Stimulated activated CD8-positive, alpha-beta memory T cell treated with anti-CD3 and anti-CD28 coated beads, Interleukin-4, amount 100 ng/mL, for 4 hours (primary cell): ENCODE data around the gene ZP3.
"Not testable (repeated sequence)": the region's sequence is repeated elsewhere in the genome, so short reads cannot be mapped to it uniquely, and the experiment has no call there.

Source experiments
- DNase-seq, 2 donors: peaks; one replicate each; pipeline ENCODE4 v3.0.0-alpha.2; 2020; ENCODE audit warnings: low read depth in 2 of 2, low spot score in 1 of 2

Gene ZP3

GRCh38 chr7:76424413-76425111 lies at the start of gene ZP3:
Gene ZP3, plus strand, starts transcription at chr7:76424950. Its CDS starts 15 bp downstream, at chr7:76424965.
- no peak for DNase-seq

- no peak for DNase-seq
These were observed 49.5 kb upstream of the ZP3 start for GRCh38 chr7:76375251-76375650.

- no peak for DNase-seq
These were observed 47.4 kb upstream of the ZP3 start for GRCh38 chr7:76377186-76377918.

- no peak for DNase-seq
These were observed 44.2 kb upstream of the ZP3 start for GRCh38 chr7:76380623-76380966.

- no peak for DNase-seq
These were observed 42.9 kb upstream of the ZP3 start for GRCh38 chr7:76381814-76382213.

- no peak for DNase-seq
These were observed 41.4 kb upstream of the ZP3 start for GRCh38 chr7:76383089-76383944.

- no peak for DNase-seq
These were observed 38.0 kb upstream of the ZP3 start for GRCh38 chr7:76386691-76387260.

- DNase-seq: not testable (repeated sequence)
These were observed 37.0 kb upstream of the ZP3 start for GRCh38 chr7:76387789-76388188.

GRCh38 chr7:76390092-76390491 lies 34.7 kb upstream of the ZP3 start:
- no peak for DNase-seq

GRCh38 chr7:76392531-76393115 lies 32.1 kb upstream of the ZP3 start:
- no peak for DNase-seq

GRCh38 chr7:76393116-76394031 lies 31.4 kb upstream of the ZP3 start:
- peak; percentile 71 to 80 for DNase-seq

GRCh38 chr7:76394957-76395356 lies 29.8 kb upstream of the ZP3 start:
- DNase-seq: no peak

- not testable (repeated sequence) for DNase-seq
These were observed 29.2 kb upstream of the ZP3 start for GRCh38 chr7:76395605-76395964.

- DNase-seq: no peak
These were observed 28.6 kb upstream of the ZP3 start for GRCh38 chr7:76395965-76396726.

GRCh38 chr7:76396864-76397263 lies 27.9 kb upstream of the ZP3 start:
- DNase-seq: no peak

- DNase-seq: peak; percentile 74 to 76
These were observed 27.2 kb upstream of the ZP3 start for GRCh38 chr7:76397409-76398183.

GRCh38 chr7:76400248-76400647 lies 24.5 kb upstream of the ZP3 start:
- no peak for DNase-seq

- not testable (repeated sequence) for DNase-seq
These were observed 21.7 kb upstream of the ZP3 start for GRCh38 chr7:76403097-76403496.
